GM06990 (cell line): ENCODE results near the gene PPM1J.

Experiments
- DNase-seq: peaks from one replicate; pipeline ENCODE4 v3.0.0-alpha.2; 2011; ENCODE audit not compliant: insufficient read length; ENCODE audit errors: extremely low read depth
- H3K27me3 ChIP-seq: replicated peaks from 2 replicates; pipeline ENCODE4 v1.6.0; 2011; ENCODE audit warnings: low read length; ENCODE audit not compliant: control insufficient read depth, insufficient read depth
- H3K36me3 ChIP-seq: 2 replicates; pipeline ENCODE4 v1.5.1; 2011; ENCODE audit warnings: low read length; ENCODE audit not compliant: control insufficient read depth, insufficient read depth
- H3K4me3 ChIP-seq: replicated peaks from 2 replicates; pipeline ENCODE4 v1.5.1; 2011; ENCODE audit warnings: low read depth, mild to moderate bottlenecking, control low read depth, low read length
- CTCF ChIP-seq: IDR thresholded peaks from 2 replicates; pipeline ENCODE4 v1.5.1; 2011; ENCODE audit warnings: low read length, control low read depth, mild to moderate bottlenecking, inconsistent platforms; ENCODE audit not compliant: insufficient read depth, poor library complexity, severe bottlenecking

PPM1J gene

GRCh38 chr1:112692681-112693080 is 22.5 kb downstream of the PPM1J start:
- TF ChIP-seq CTCF: no peak
- Histone ChIP-seq H3K36me3 (peaks cover 26% of the 10 kb centered on the region), H3K4me3 (no peak overlapping the region), H3K27me3 (no peaks in the 10 kb centered on the region)
- no peak for DNase-seq

- Histone ChIP-seq H3K27me3 (no peaks in the 10 kb centered on the region), H3K36me3 (peaks cover 20% of the 10 kb centered on the region), H3K4me3 (no peak overlapping the region)
- DNase-seq: no peak
- TF ChIP-seq CTCF: no peak
Observed at GRCh38 chr1:112689842-112690237, 25.3 kb downstream of the PPM1J start.

- H3K36me3 ChIP-seq: peaks cover 18% of the 10 kb centered on the region
Observed at GRCh38 chr1:112689196-112689841, 25.8 kb downstream of the PPM1J start.

GRCh38 chr1:112688781-112689193 is 26.3 kb downstream of the PPM1J start:
- no peak for TF ChIP-seq CTCF
- peaks cover 15% of the 10 kb centered on the region for H3K36me3 ChIP-seq
- DNase-seq: no peak

More at GRCh38 chr1:112689196-112689841, 25.8 kb downstream of the PPM1J start:
- no peak overlapping the region for H3K4me3 ChIP-seq
- no peak for DNase-seq
- no peaks in the 10 kb centered on the region for H3K27me3 ChIP-seq
- TF ChIP-seq CTCF: no peak

GRCh38 chr1:112687785-112688496 is 27.2 kb downstream of the PPM1J start:
- DNase-seq: no peak
- Histone ChIP-seq H3K27me3 (no peaks in the 10 kb centered on the region), H3K4me3 (no peak overlapping the region), H3K36me3 (peaks cover 14% of the 10 kb centered on the region)
- no peak for TF ChIP-seq CTCF

More at GRCh38 chr1:112688781-112689193, 26.3 kb downstream of the PPM1J start:
- no peak overlapping the region for H3K4me3 ChIP-seq
- H3K27me3 ChIP-seq: no peaks in the 10 kb centered on the region
